Activated CD8-positive, alpha-beta T cell treated with anti-CD3 and anti-CD28 coated beads, Interleukin-2, amount 10 ng/mL, durations not matched to agents 7 days and 5 days (primary cell): ENCODE measurements around the gene ULK4. TPM values are rescaled to one million over a fixed set of nuclear protein-coding genes. Genes with fewer than 3 reads are reported as not detected.
A peak's percentile ranks its signal among the peaks of the same experiment; 100 is the strongest.
"Not testable (repeated sequence)": the region's sequence is repeated elsewhere in the genome, so short reads cannot be mapped to it uniquely, and the experiment has no call there.

Experiments used
- ATAC-seq: fragments of 150-1000 bp; cut with Tn5 transposase; one replicate; pipeline ENCODE4 v1.10.0; 2021; ENCODE audit warnings: moderate library complexity
- CTCF ChIA-PET: fragments of 350-600 bp; sonication (Branson Sonifier 250); formaldehyde crosslinking; loops from one replicate; lab custom pipeline; 2021; ENCODE audit warnings: antibody characterized with exemption; lab: Charles Lee
- POLR2A ChIA-PET: fragments of 350-600 bp; sonication (Branson Sonifier 250); formaldehyde crosslinking; loops from one replicate; lab custom pipeline; 2021; ENCODE audit warnings: antibody characterized with exemption; lab: Charles Lee
- DNase-seq: peaks from one replicate; pipeline ENCODE4 v3.0.0-alpha.2; 2020
- H3K27ac Mint-ChIP-seq: one replicate; pipeline ENCODE4 v1.8.0; 2021; ENCODE audit warnings: mild to moderate bottlenecking, mixed read lengths
- H3K27me3 Mint-ChIP-seq: one replicate; pipeline ENCODE4 v1.8.0; 2021; ENCODE audit warnings: low read depth, mixed read lengths
- H3K36me3 Mint-ChIP-seq: one replicate; pipeline ENCODE4 v1.8.0; 2021; ENCODE audit warnings: low read depth, mixed read lengths
- H3K4me1 Mint-ChIP-seq: one replicate; pipeline ENCODE4 v1.8.0; 2021; ENCODE audit warnings: low read depth, mixed read lengths
- H3K4me3 Mint-ChIP-seq: one replicate; pipeline ENCODE4 v1.8.0; 2021; ENCODE audit warnings: mild to moderate bottlenecking, mixed read lengths
- H3K9me3 Mint-ChIP-seq: one replicate; pipeline ENCODE4 v1.8.0; 2022; ENCODE audit warnings: mixed read lengths; ENCODE audit not compliant: insufficient read depth
- total RNA-seq, 2 experiments: library from RNA; stranded (reverse); gene quantifications; one replicate each; pipeline ENCODE4 v1.2.3, GENCODE V29; 2021

The ULK4 gene
- total RNA-seq, 2 experiments from 2014 or later, result 10.5 to 12.3 TPM

DNA sequence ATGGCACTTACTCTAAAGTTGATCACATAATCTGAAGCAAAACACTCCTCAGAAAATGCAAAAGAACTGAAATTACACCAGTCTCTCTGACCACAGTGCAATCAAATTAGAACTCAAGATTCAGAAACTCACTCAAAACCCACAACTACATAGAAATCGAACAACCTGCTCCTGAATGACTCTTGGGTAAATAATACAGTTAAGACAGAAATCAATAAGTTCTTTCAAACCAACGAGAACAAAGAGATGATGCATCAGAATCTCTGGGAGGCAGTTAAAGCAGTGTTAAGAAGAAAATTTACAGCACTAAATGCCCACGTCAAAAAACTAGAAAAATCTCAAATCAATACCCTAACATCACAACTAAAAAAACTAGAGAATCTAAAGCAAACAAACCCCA lies 535.4 kb downstream of the ULK4 start:
- CTCF ChIA-PET, result no interaction called here
- H3K36me3 Mint-ChIP-seq, result no peaks in the 10 kb centered on the region
- no peaks in the 10 kb centered on the region for H3K9me3 Mint-ChIP-seq
- peaks cover 14% of the 10 kb centered on the region for H3K27me3 Mint-ChIP-seq
- no peak overlapping the region for H3K4me3 Mint-ChIP-seq
- ATAC-seq (no peak), DNase-seq (no peak)
- POLR2A ChIA-PET, result no interaction called here
- no peak overlapping the region for H3K27ac Mint-ChIP-seq
- H3K4me1 Mint-ChIP-seq, result peaks cover 12% of the 10 kb centered on the region

DNA sequence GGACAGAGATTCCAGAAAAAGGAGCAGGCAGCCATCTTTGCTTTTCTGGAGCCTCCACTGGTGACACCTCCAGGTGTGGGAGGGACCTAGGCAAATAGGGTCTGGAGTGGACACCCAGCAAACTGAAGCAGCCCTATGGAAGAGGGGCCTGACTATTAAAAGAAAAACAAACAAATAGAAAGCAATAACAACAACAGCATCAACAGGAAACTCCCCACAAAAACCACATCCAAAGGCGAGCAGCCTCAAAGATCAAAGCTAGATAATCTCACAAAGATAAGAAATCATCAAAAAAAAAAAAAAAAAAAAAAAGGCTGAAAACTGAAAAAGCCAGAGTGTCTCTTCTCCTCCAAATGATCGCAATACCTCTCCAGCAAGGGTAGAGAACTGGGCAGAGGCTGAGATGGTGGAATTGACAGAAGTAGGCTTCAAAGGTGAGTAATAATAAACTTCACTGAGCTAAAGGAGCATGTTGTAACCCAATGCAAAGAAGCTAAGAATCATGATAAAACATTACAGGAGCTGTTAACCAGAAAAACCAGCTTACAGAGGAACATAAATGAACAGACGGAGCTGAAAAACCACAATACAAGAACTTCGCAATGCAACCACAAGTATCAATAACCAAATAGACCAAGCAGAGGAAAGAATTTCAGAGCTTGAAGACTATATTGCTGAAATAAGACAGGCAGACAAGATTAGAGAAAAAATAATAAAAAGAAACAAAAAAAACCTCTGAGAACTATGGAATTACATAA lies 537.2 kb downstream of the ULK4 start:
- Mint-ChIP-seq H3K36me3 (no peaks in the 10 kb centered on the region), H3K4me1 (peaks cover 14% of the 10 kb centered on the region), H3K4me3 (no peak overlapping the region), H3K9me3 (no peaks in the 10 kb centered on the region), H3K27me3 (peaks cover 14% of the 10 kb centered on the region), H3K27ac (no peak overlapping the region)
- ChIA-PET CTCF (no interaction called here), POLR2A (no interaction called here)
- ATAC-seq (no peak), DNase-seq (no peak)

DNA sequence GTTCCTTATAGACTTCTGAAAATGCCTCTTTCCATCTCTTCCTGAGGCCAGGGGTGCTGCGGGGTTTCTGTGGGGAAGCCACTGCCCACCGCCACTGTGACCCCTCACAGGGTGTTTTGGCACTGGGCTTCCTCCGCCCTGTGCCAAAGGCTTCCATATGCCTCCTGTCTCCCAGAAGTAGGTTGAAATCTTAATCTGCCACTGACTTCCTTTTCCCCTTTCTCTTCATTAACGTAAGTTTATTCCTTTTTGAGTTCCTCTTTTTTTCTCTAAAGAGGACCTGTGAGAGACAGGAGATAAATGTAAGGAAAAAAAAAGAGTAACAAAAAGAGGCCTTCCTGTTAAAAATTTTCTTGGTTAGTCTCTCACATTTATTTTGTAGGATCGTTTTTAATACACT lies 542.1 kb downstream of the ULK4 start:
- Mint-ChIP-seq H3K4me3 (no peak overlapping the region), H3K4me1 (peaks cover 21% of the 10 kb centered on the region), H3K9me3 (no peaks in the 10 kb centered on the region), H3K27me3 (no peaks in the 10 kb centered on the region), H3K36me3 (no peaks in the 10 kb centered on the region), H3K27ac (no peak overlapping the region)
- no peak for DNase-seq
- POLR2A ChIA-PET, result no interaction called here
- CTCF ChIA-PET, result no interaction called here
- no peak for ATAC-seq

DNA sequence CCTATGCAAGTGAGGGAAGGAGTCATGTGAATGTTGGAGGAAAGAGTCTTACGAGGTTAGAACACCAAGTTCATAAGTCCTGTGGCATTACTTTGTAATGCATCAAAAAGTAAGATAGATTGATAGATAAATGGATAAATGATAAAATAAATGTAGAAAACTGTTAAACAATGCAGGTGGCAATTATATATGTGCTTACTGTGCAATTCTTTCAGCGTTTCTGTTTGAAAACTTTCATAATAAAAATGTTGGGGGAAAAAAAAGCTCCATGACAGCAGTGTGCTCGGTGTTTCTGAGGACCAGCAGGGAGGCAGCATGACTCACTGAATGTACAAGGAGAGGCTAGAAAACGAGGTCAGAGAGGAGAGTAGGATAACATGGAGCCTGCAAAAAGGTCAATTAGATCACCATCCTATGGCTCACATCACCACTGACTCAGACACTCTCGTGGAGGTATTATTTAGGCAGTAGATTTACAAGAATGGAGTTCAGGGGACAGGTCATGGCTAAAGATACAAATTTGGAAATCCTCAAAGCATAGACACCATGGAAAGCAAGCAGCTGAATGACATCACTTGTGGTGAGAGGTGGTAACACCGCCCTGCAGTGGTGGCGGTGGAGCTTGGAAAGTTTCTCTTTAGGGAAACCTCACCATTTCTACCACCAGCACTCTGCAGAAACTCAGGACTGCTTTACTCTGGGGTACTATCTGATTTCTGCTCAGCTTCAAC lies 542.8 kb downstream of the ULK4 start:
- H3K27ac Mint-ChIP-seq, result no peak overlapping the region

DNA sequence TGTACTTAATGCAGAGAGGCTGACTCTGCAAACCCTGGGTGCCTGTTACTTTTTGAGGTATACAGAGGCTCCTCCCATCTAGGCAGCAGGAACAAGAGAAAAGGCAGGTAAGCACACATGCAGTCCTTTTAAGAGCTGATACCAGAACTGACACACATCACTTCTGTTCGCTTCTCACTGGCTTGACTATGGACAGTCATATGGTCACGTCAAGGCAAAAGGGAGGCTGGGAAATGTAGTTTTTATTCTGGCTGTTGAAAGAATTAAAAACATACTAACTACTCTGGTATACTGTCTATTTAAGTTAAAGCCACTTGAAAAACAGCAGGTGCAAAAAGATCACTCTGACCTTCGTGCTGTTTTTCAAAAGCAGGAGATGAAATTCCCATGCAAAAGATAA lies 544.3 kb downstream of the ULK4 start:
- POLR2A ChIA-PET, result interaction anchor here (1.0 kb wide), 1 partner anchor 35 kb away, joined by 3 read pairs; no protein-coding TSS in a partner anchor
- Mint-ChIP-seq H3K27ac (no peak overlapping the region), H3K9me3 (no peaks in the 10 kb centered on the region), H3K27me3 (no peaks in the 10 kb centered on the region), H3K4me3 (no peak overlapping the region), H3K4me1 (peaks cover 14% of the 10 kb centered on the region), H3K36me3 (no peaks in the 10 kb centered on the region)
- DNase-seq, result no peak
- CTCF ChIA-PET, result no interaction called here
- ATAC-seq, result no peak

More for the DNA sequence above, 542.8 kb downstream of the ULK4 start:
- Mint-ChIP-seq H3K36me3 (no peaks in the 10 kb centered on the region), H3K27me3 (no peaks in the 10 kb centered on the region), H3K9me3 (no peaks in the 10 kb centered on the region), H3K4me1 (peaks cover 16% of the 10 kb centered on the region), H3K4me3 (no peak overlapping the region)
- peak; percentile 60 for ATAC-seq
- peak; percentile 37 for DNase-seq
- ChIA-PET POLR2A (no interaction called here), CTCF (no interaction called here)

DNA sequence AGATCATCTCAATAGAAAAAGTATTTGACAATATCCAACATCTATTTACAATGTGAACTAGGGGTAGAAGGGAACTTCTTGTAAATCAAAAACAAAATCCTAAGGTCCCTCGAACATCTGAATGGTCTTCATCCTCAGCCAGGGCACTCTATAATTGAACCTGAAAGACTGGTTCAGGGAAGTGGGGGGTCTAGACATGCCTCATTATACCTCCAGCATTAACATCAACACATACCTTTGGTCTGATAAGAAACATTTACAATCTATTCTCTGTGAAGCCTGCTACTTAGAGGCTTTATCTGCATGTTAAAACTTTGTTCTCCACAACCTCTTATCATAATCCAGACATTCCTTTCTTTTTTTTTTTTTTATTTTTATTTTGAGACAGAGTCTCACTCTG lies 550.8 kb downstream of the ULK4 start:
- CTCF ChIA-PET, result no interaction called here
- no peak overlapping the region for H3K4me3 Mint-ChIP-seq
- no peak for ATAC-seq

DNA sequence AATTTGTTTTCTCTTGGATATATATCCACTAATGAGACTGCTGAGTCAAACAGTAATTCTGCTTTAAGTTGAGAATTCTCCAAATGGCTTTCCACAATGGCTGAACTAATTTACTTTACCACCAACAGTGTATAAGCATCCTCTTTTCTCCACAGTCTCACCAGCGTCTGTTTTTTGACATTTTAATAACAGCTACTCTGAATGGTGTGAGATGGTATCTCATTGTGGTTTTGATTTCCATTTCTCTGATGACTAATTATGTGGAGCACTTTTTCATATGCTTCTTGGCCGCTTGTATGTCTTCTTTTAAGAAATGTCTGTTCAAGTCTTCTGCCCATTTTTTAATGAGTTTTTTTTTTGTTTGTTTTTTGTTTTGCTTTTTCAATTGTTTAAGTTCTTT lies 556.4 kb downstream of the ULK4 start:
- no peak for DNase-seq
- H3K27ac Mint-ChIP-seq, result no peak overlapping the region
- CTCF ChIA-PET, result no interaction called here
- no peaks in the 10 kb centered on the region for H3K27me3 Mint-ChIP-seq
- H3K36me3 Mint-ChIP-seq, result no peaks in the 10 kb centered on the region
- no peaks in the 10 kb centered on the region for H3K9me3 Mint-ChIP-seq
- no peaks in the 10 kb centered on the region for H3K4me1 Mint-ChIP-seq
- H3K4me3 Mint-ChIP-seq, result no peak overlapping the region
- no peak for ATAC-seq
- POLR2A ChIA-PET, result no interaction called here

More for the DNA sequence above, 550.8 kb downstream of the ULK4 start:
- Mint-ChIP-seq H3K27ac (no peak overlapping the region), H3K9me3 (no peaks in the 10 kb centered on the region), H3K36me3 (no peaks in the 10 kb centered on the region), H3K4me1 (no peaks in the 10 kb centered on the region), H3K27me3 (no peaks in the 10 kb centered on the region)
- no peak for DNase-seq
- POLR2A ChIA-PET, result no interaction called here

DNA sequence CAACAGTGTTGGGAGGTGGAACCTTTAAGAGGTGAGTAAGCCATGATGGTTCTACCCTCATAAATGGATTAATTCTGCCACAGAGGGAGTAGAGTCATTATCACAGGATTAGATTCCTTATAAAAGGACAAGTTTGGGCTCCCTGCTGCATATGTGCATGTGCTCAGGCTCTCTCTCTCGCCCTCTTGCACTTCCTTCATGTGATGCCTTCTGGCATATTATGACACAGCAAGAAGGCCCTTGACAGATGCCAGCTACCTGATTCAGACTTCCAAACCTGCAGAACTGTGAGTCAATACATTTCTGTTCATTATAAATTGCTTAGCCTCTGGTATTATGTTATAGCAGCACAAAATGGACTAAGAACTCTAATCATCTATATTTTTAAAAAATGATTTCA lies 557.3 kb downstream of the ULK4 start:
- no peak overlapping the region for H3K4me3 Mint-ChIP-seq
- ChIA-PET CTCF (no interaction called here), POLR2A (no interaction called here)
- ATAC-seq, result no peak
- no peaks in the 10 kb centered on the region for H3K4me1 Mint-ChIP-seq
- no peak for DNase-seq
- H3K27ac Mint-ChIP-seq, result no peak overlapping the region
- no peaks in the 10 kb centered on the region for H3K27me3 Mint-ChIP-seq
- H3K9me3 Mint-ChIP-seq, result no peaks in the 10 kb centered on the region
- no peaks in the 10 kb centered on the region for H3K36me3 Mint-ChIP-seq

DNA sequence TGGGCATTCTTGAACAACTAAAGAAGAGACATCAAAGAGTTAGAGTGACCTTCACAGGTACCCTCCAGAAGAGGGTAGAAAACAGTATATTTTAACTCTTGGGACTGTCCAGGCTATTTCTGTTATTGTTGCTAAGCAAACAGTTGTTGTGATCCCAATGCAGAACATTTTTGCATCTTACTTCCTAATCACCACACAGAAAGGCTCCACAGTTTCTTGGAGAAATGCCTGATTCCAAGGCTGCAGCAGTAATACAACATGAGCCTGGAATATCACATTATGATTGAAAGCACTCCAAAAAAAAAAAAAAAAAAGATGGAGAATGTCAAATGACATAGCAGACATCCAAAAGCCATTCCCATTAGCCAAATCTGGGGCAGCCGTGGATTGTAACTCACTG lies 567.0 kb downstream of the ULK4 start:
- POLR2A ChIA-PET, result no interaction called here
- H3K27ac Mint-ChIP-seq, result no peak overlapping the region
- no peaks in the 10 kb centered on the region for H3K27me3 Mint-ChIP-seq
- no peak overlapping the region for H3K4me3 Mint-ChIP-seq
- no peak for ATAC-seq
- no peaks in the 10 kb centered on the region for H3K4me1 Mint-ChIP-seq
- peaks cover 7% of the 10 kb centered on the region for H3K9me3 Mint-ChIP-seq
- H3K36me3 Mint-ChIP-seq, result no peaks in the 10 kb centered on the region
- CTCF ChIA-PET, result no interaction called here
- DNase-seq, result no peak

DNA sequence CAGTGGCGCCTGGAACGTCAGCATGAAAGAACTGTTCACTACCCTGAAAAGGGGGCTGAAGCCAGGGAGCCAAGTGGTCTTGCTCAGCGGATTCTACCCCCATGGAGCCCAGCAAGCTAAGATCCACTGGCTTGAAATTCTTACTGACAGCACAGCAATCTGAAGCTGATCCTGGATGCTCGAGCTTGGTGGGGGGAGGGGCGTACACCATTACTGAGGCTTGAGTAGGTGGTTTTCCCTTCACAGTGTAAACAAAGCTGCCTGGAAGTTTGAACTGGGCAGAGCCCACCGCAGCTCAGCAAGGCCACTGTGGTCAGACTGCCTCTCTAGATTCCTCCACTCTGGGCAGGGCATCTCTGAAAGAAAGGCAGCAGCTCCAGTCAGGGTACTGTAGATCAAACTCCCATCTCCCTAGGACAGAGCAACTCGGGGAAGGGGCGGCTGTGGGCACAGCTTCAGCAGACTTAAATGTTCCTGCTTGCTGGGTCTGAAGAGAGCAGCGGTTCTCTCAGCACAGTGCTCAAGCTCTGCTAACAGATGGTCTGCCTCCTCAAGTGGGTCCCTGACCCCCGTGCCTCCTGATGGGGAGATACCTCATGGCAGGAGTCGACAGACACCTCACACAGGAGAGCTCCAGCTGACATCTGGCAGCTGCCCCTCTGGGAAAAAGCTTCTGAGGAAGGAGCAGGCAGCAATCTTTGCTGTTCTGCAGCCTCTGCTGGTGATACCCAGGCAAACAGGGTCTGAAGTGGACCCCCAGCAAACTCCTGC lies 591.0 kb downstream of the ULK4 start:
- H3K4me3 Mint-ChIP-seq, H3K36me3 Mint-ChIP-seq, POLR2A ChIA-PET, H3K9me3 Mint-ChIP-seq, ATAC-seq, DNase-seq, H3K27me3 Mint-ChIP-seq, H3K4me1 Mint-ChIP-seq, CTCF ChIA-PET, H3K27ac Mint-ChIP-seq: not testable (repeated sequence)

DNA sequence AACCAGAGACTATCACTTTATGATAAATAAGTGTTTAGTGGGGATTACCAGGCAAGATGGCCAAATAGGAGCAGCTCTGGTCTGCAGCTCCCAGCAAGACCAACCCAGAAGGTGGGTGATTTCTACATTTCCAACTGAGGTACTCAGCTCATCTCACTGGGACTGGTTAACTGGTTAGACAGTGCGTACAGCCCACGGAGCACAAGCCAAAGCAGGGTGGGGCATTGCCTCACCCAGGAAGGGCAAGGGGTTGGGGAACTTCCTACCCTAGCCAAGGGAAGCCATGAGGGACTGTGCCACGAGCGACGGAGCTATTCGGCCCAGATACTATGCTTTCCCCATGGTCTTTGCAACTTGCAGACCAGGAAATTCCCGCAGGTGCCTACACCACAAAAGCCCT lies 591.6 kb downstream of the ULK4 start:
- ChIA-PET POLR2A (no interaction called here), CTCF (no interaction called here)
- Mint-ChIP-seq H3K36me3 (no peaks in the 10 kb centered on the region), H3K4me3 (no peak overlapping the region), H3K27me3 (no peaks in the 10 kb centered on the region), H3K9me3 (peaks cover 5% of the 10 kb centered on the region), H3K4me1 (no peaks in the 10 kb centered on the region), H3K27ac (no peak overlapping the region)
- no peak for ATAC-seq
- DNase-seq, result no peak

DNA sequence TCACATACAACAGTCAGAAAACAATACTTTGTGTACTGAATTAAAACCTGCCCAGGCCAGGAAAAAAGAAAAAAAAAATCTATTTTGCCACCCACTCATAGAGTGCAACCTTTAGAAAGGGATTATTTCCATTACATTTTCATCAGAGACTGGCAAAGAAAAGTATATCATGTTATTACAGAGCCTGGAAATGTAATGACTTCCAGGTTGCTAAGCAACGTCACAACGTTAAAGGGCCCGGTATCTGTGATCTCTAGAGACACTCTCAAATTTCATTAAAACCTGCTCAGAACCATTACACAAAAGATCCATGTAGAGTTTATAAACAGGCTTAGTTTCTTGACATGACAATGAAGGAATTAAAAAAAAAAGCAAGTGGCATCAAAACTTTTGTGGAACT lies 592.1 kb downstream of the ULK4 start:
- no peaks in the 10 kb centered on the region for H3K27me3 Mint-ChIP-seq
- peaks cover 5% of the 10 kb centered on the region for H3K9me3 Mint-ChIP-seq

More for the DNA sequence above, 592.1 kb downstream of the ULK4 start:
- POLR2A ChIA-PET, result no interaction called here
- ATAC-seq, result no peak
- H3K4me1 Mint-ChIP-seq, result no peaks in the 10 kb centered on the region
- H3K4me3 Mint-ChIP-seq, result no peak overlapping the region
- no peaks in the 10 kb centered on the region for H3K36me3 Mint-ChIP-seq
- no peak overlapping the region for H3K27ac Mint-ChIP-seq
- CTCF ChIA-PET, result no interaction called here
- no peak for DNase-seq
